Endodermal cell (in vitro differentiated cells): ENCODE results near the gene EYA2. TPM values are rescaled to one million over a fixed set of nuclear protein-coding genes. Genes with fewer than 3 reads are reported as not detected.

Experiments
- DNase-seq: peaks from one replicate; pipeline ENCODE4 v3.0.0-alpha.2; 2017
- H3K27ac ChIP-seq: 2 replicates; pipeline ENCODE4 v1.5.1; 2013; ENCODE audit warnings: mild to moderate bottlenecking, low read depth, low read length, moderate library complexity
- H3K27me3 ChIP-seq: 2 replicates; pipeline ENCODE4 v1.6.1; 2013; ENCODE audit warnings: mild to moderate bottlenecking, low read length, moderate library complexity; ENCODE audit not compliant: insufficient read depth, control insufficient read depth, poor library complexity, severe bottlenecking
- H3K36me3 ChIP-seq: 2 replicates; pipeline ENCODE4 v1.7.0; 2013; ENCODE audit warnings: mild to moderate bottlenecking, low read length, moderate library complexity; ENCODE audit not compliant: control insufficient read depth, insufficient read depth
- H3K4me1 ChIP-seq: one replicate; pipeline ENCODE4 v1.7.0; 2013; ENCODE audit warnings: low read length; ENCODE audit not compliant: control insufficient read depth, insufficient read depth
- H3K4me3 ChIP-seq: 2 replicates; pipeline ENCODE4 v1.5.1; 2013; ENCODE audit warnings: mild to moderate bottlenecking, low read length, moderate library complexity
- H3K9ac ChIP-seq: 2 replicates; pipeline ENCODE4 v1.6.1; 2013; ENCODE audit warnings: mild to moderate bottlenecking, low read length, moderate library complexity; ENCODE audit not compliant: poor library complexity, severe bottlenecking; ENCODE audit errors: extremely low read depth
- H3K9me3 ChIP-seq: 2 replicates; pipeline ENCODE4 v1.6.1; 2013; ENCODE audit warnings: mild to moderate bottlenecking, low read length, moderate library complexity; ENCODE audit not compliant: control insufficient read depth
- H3K27ac Mint-ChIP-seq: 2 replicates; pipeline ENCODE4 v1.8.0; 2020; ENCODE audit warnings: mixed read lengths
- H3K27me3 Mint-ChIP-seq: 2 replicates; pipeline ENCODE4 v1.8.0; 2021; ENCODE audit warnings: mild to moderate bottlenecking, mixed read lengths; ENCODE audit not compliant: insufficient read depth
- H3K36me3 Mint-ChIP-seq: 2 replicates; pipeline ENCODE4 v1.8.0; 2020; ENCODE audit warnings: low read depth, mixed read lengths
- H3K4me1 Mint-ChIP-seq: 2 replicates; pipeline ENCODE4 v1.8.0; 2020; ENCODE audit warnings: mixed read lengths
- H3K4me3 Mint-ChIP-seq: 2 replicates; pipeline ENCODE4 v1.8.0; 2020; ENCODE audit warnings: mild to moderate bottlenecking, moderate library complexity, mixed read lengths
- H3K9me3 Mint-ChIP-seq: 2 replicates; pipeline ENCODE4 v1.8.0; 2020; ENCODE audit warnings: mild to moderate bottlenecking, mixed read lengths
- CTCF ChIP-seq: fragments of 200-600 bp; sonication (generic); conservative IDR thresholded peaks from 2 replicates; pipeline ENCODE4 v1.5.0; 2021; ENCODE audit warnings: antibody characterized with exemption, mild to moderate bottlenecking
- WGBS, 2 experiments: methylation state at CpG; one replicate each; pipeline versions ENCODE4 v1.1.5 to v1.1.7; 2013; ENCODE audit warnings: missing lambda C conversion rate in 2 of 2, mixed read lengths in 1 of 2; ENCODE audit not compliant: insufficient coverage in 1 of 2, insufficient read length in 1 of 2; 5-methylcytosine and 5-hydroxymethylcytosine counted together
- total RNA-seq, 2 donors: library from RNA; stranded (reverse); fragmentation: NEBNext Ultra II Directional in 1 of 2; extraction: Animal tissue kit (Norgen Biotek cat#: 25700) in 1 of 2; gene quantifications; 2 replicates in 1 of 2; 3 replicates in 1 of 2; pipeline ENCODE4 v1.2.1, GENCODE V29; 2021

The EYA2 gene
- total RNA-seq, 2 donors from 2014 or later: 9.1 to 18.0 TPM

- Histone ChIP-seq H3K9ac (no peak overlapping the region), H3K27me3 (no peaks in the 10 kb centered on the region), H3K36me3 (peaks cover 56% of the 10 kb centered on the region), H3K4me1 (peaks cover 16% of the 10 kb centered on the region), H3K9me3 (peaks cover 7% of the 10 kb centered on the region), H3K4me3 (no peak overlapping the region), H3K27ac (no peak overlapping the region)
- DNase-seq: no peak
- TF ChIP-seq CTCF: no peak
- 91 to 92% methylated on average over 7 of the region's 7 CpGs for WGBS, 2 experiments
- Mint-ChIP-seq H3K9me3 (peaks cover 6% of the 10 kb centered on the region), H3K27me3 (peaks cover 13% of the 10 kb centered on the region), H3K4me3 (no peak overlapping the region), H3K4me1 (peaks cover 28% of the 10 kb centered on the region), H3K27ac (no peak overlapping the region), H3K36me3 (peaks cover 43% of the 10 kb centered on the region)
These were observed 114.3 kb downstream of the EYA2 start for GRCh38 chr20:47008842-47009518.

- peaks cover 9% of the 10 kb centered on the region for H3K27me3 Mint-ChIP-seq
- no peak overlapping the region for H3K4me3 Mint-ChIP-seq
- H3K36me3 Mint-ChIP-seq: peaks cover 35% of the 10 kb centered on the region
- H3K27ac ChIP-seq: no peak overlapping the region
- no peak overlapping the region for H3K9ac ChIP-seq
- H3K36me3 ChIP-seq: peaks cover 55% of the 10 kb centered on the region
- DNase-seq: no peak
- H3K9me3 ChIP-seq: no peaks in the 10 kb centered on the region
- H3K9me3 Mint-ChIP-seq: no peaks in the 10 kb centered on the region
- peaks cover 16% of the 10 kb centered on the region for H3K4me1 ChIP-seq
- H3K27ac Mint-ChIP-seq: no peak overlapping the region
- H3K4me1 Mint-ChIP-seq: peaks cover 28% of the 10 kb centered on the region
- TF ChIP-seq CTCF: no peak
- H3K4me3 ChIP-seq: no peak overlapping the region
- no peaks in the 10 kb centered on the region for H3K27me3 ChIP-seq
These were observed 115.1 kb downstream of the EYA2 start for GRCh38 chr20:47009784-47010183.

- H3K9me3 ChIP-seq: no peaks in the 10 kb centered on the region
- no peak overlapping the region for H3K9ac ChIP-seq
- peaks cover 54% of the 10 kb centered on the region for H3K36me3 ChIP-seq
- no peak for DNase-seq
- peaks cover 28% of the 10 kb centered on the region for H3K4me1 Mint-ChIP-seq
- 43 to 80% methylated on average over 1 to 5 of the region's 5 CpGs for WGBS, 2 experiments
- H3K4me3 ChIP-seq: peak overlapping the region; percentile 2
- no peak overlapping the region for H3K4me3 Mint-ChIP-seq
- H3K27ac Mint-ChIP-seq: no peak overlapping the region
- peaks cover 16% of the 10 kb centered on the region for H3K4me1 ChIP-seq
- no peaks in the 10 kb centered on the region for H3K9me3 Mint-ChIP-seq
- H3K27me3 Mint-ChIP-seq: peaks cover 13% of the 10 kb centered on the region
- peaks cover 26% of the 10 kb centered on the region for H3K36me3 Mint-ChIP-seq
- no peak overlapping the region for H3K27ac ChIP-seq
- no peak for TF ChIP-seq CTCF
- no peaks in the 10 kb centered on the region for H3K27me3 ChIP-seq
These were observed 117.3 kb downstream of the EYA2 start for GRCh38 chr20:47011984-47012383.
